ENCODE measurements around the gene EVC. TPM values are rescaled to one million over a fixed set of nuclear protein-coding genes. Genes with fewer than 3 reads are reported as not detected.

EVC gene
- total and polyA plus RNA-seq, 2 experiments from 2014 or later: 4.8 to 8.6 TPM

GRCh38 chr4:5760246-5760645, 49.2 kb downstream of the EVC start:
- TF ChIP-seq EZH2 (IDR thresholded peaks at IDR 0.05; ENCODE audit: borderline replicate concordance) (no peak), EZH2phosphoT487 (IDR thresholded peaks at IDR 0.05; ENCODE audit: low read depth, severe bottlenecking, unreplicated experiment) (no peak), CTCF (IDR thresholded peaks at IDR 0.05; ENCODE audit: poor library complexity) (no peak)
- WGBS (ENCODE audit: low lambda C conversion rate, missing lambda C conversion rate): over 99% methylated on average over 5 of the region's 5 CpGs

GRCh38 chr4:5760936-5761480, 50.0 kb downstream of the EVC start:
- H3K27ac ChIP-seq: no peak overlapping the region
- H3K9me2 ChIP-seq (replicated peaks; ENCODE audit: insufficient read depth): no peaks in the 10 kb centered on the region
- H3K4me1 ChIP-seq (ENCODE audit: insufficient read depth): no peaks in the 10 kb centered on the region
- TF ChIP-seq EZH2 (IDR thresholded peaks at IDR 0.05; ENCODE audit: borderline replicate concordance): no peak
- no peak for DNase-seq (ENCODE audit: low spot score)
- no peak overlapping the region for H3K4me3 ChIP-seq
- no peaks in the 10 kb centered on the region for H3K79me2 ChIP-seq
- no peaks in the 10 kb centered on the region for H4K20me1 ChIP-seq (ENCODE audit: insufficient read depth, poor library complexity, severe bottlenecking)
- no peak overlapping the region for H2AFZ ChIP-seq
- WGBS (ENCODE audit: low lambda C conversion rate, missing lambda C conversion rate): 94% methylated on average over 9 of the region's 9 CpGs
- H3K36me3 ChIP-seq (replicated peaks; ENCODE audit: insufficient read depth, low read depth): no peaks in the 10 kb centered on the region
- no peaks in the 10 kb centered on the region for H3K9me3 ChIP-seq (ENCODE audit: low read depth)
- no peaks in the 10 kb centered on the region for H3K27me3 ChIP-seq
- no peak overlapping the region for H3K4me2 ChIP-seq

More at GRCh38 chr4:5760246-5760645, 49.2 kb downstream of the EVC start:
- H3K27ac ChIP-seq: no peak overlapping the region
- no peaks in the 10 kb centered on the region for H3K36me3 ChIP-seq (replicated peaks; ENCODE audit: insufficient read depth, low read depth)
- no peaks in the 10 kb centered on the region for H4K20me1 ChIP-seq (ENCODE audit: insufficient read depth, poor library complexity, severe bottlenecking)
- H3K79me2 ChIP-seq: no peaks in the 10 kb centered on the region
- H2AFZ ChIP-seq: no peak overlapping the region
- H3K4me3 ChIP-seq: no peak overlapping the region
- H3K4me2 ChIP-seq: no peak overlapping the region
- H3K9me2 ChIP-seq (replicated peaks; ENCODE audit: insufficient read depth): no peaks in the 10 kb centered on the region
- DNase-seq (ENCODE audit: low spot score): no peak
- H3K9me3 ChIP-seq (ENCODE audit: low read depth): no peaks in the 10 kb centered on the region
- H3K27me3 ChIP-seq: no peaks in the 10 kb centered on the region
- H3K4me1 ChIP-seq (ENCODE audit: insufficient read depth): no peaks in the 10 kb centered on the region

- DNase-seq (ENCODE audit: low spot score): no peak
- no peak for TF ChIP-seq EZH2 (IDR thresholded peaks at IDR 0.05; ENCODE audit: borderline replicate concordance)
- no peak for TF ChIP-seq EZH2phosphoT487 (IDR thresholded peaks at IDR 0.05; ENCODE audit: low read depth, severe bottlenecking, unreplicated experiment)
- no peak for TF ChIP-seq CTCF (IDR thresholded peaks at IDR 0.05; ENCODE audit: poor library complexity)
- Histone ChIP-seq H3K4me3 (no peak overlapping the region), H4K20me1 (ENCODE audit: insufficient read depth, poor library complexity, severe bottlenecking) (no peaks in the 10 kb centered on the region), H3K4me2 (no peak overlapping the region), H3K9me2 (replicated peaks; ENCODE audit: insufficient read depth) (no peaks in the 10 kb centered on the region), H2AFZ (no peak overlapping the region), H3K36me3 (replicated peaks; ENCODE audit: insufficient read depth, low read depth) (no peaks in the 10 kb centered on the region), H3K27me3 (no peaks in the 10 kb centered on the region), H3K4me1 (ENCODE audit: insufficient read depth) (no peaks in the 10 kb centered on the region), H3K9me3 (ENCODE audit: low read depth) (no peaks in the 10 kb centered on the region), H3K79me2 (no peaks in the 10 kb centered on the region), H3K27ac (no peak overlapping the region)
- 89% methylated on average over 4 of the region's 4 CpGs for WGBS (ENCODE audit: low lambda C conversion rate, missing lambda C conversion rate)
Measured at GRCh38 chr4:5770051-5770450, 59.0 kb downstream of the EVC start.

- Histone ChIP-seq H4K20me1 (ENCODE audit: insufficient read depth, poor library complexity, severe bottlenecking) (no peaks in the 10 kb centered on the region), H3K9me3 (ENCODE audit: low read depth) (peaks cover 19% of the 10 kb centered on the region), H3K4me1 (ENCODE audit: insufficient read depth) (no peaks in the 10 kb centered on the region), H3K27ac (no peak overlapping the region), H3K4me2 (no peak overlapping the region), H3K27me3 (no peaks in the 10 kb centered on the region), H3K36me3 (replicated peaks; ENCODE audit: insufficient read depth, low read depth) (peaks cover 6% of the 10 kb centered on the region), H3K79me2 (no peaks in the 10 kb centered on the region), H2AFZ (no peak overlapping the region), H3K9me2 (replicated peaks; ENCODE audit: insufficient read depth) (no peaks in the 10 kb centered on the region), H3K4me3 (no peak overlapping the region)
- TF ChIP-seq EZH2 (IDR thresholded peaks at IDR 0.05; ENCODE audit: borderline replicate concordance) (no peak), EZH2phosphoT487 (IDR thresholded peaks at IDR 0.05; ENCODE audit: low read depth, severe bottlenecking, unreplicated experiment) (no peak), CTCF (IDR thresholded peaks at IDR 0.05; ENCODE audit: poor library complexity) (no peak)
- 85% methylated on average over 9 of the region's 9 CpGs for WGBS (ENCODE audit: low lambda C conversion rate, missing lambda C conversion rate)
- no peak for DNase-seq (ENCODE audit: low spot score)
Measured at GRCh38 chr4:5772528-5773270, 61.7 kb downstream of the EVC start.
